ENCODE data around the gene PHYHD1. TPM values are rescaled to one million over a fixed set of nuclear protein-coding genes. Genes with fewer than 3 reads are reported as not detected.

PHYHD1 gene
- total RNA-seq (2014; rRNA removed; shearing (Covaris generic)): not detected in 2 replicates
- polyA plus RNA-seq (2014; cell fraction: nucleus; rRNA removed): not detected in 2 replicates

DNA sequence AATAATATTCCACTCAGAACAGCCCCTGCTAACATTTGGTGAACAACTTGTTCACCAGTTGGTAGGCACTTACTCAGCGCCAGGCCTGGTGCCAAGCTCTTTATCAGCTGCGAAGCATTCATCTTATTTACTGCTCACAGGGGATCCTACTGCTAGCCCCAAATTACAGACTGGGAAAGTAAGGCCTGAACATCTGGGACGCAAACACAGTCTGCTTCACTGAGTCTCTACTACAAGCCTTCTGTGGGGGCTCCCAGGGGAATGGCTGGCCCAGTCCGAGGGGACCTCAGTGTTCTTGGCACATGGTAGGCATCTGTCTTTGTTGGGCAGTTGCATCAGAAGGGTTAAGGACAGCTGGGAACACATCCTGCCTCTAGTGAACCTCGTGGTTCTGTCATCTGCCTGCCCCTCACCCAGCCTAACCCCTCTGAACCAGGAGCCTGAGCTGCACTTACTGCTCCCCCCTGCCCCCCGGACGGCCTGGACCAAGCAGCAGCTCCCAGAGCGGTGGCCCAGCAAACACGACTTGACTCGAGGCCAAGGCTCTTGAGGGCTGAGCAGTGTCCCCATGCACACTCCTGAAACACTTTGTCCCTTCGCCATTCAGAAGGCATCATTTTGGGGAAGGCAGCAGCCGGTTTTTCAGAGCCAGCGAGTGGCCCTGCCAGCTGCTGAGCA, at the start of gene PHYHD1:
Gene PHYHD1, plus strand, starts transcription at position 602 of the 678 bp plus-strand sequence. CDS start 1,342 bp downstream, outside the sequence.
- no peak for DNase-seq (ENCODE audit: extremely low read depth, low read depth)

DNA sequence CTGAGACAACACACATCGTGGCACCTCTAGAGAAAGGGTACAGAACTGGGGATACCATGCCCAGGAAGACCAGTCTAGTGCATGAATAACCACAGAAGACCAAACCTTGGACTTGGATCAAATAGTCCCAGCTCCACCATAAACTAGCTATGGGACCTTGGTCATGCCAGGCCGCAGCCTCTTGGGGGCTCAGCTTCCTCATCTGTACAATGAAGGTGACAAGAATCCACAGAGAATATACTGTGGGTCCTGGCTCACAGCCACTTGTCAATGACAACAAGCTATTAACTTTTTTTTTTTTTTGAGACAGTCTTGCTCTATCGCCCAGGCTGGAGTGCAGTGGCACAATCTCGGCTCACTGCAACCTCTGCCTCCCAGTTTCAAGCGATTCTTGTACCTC, 42.9 kb upstream of the PHYHD1 start:
- no peak for DNase-seq (ENCODE audit: extremely low read depth, low read depth)

DNA sequence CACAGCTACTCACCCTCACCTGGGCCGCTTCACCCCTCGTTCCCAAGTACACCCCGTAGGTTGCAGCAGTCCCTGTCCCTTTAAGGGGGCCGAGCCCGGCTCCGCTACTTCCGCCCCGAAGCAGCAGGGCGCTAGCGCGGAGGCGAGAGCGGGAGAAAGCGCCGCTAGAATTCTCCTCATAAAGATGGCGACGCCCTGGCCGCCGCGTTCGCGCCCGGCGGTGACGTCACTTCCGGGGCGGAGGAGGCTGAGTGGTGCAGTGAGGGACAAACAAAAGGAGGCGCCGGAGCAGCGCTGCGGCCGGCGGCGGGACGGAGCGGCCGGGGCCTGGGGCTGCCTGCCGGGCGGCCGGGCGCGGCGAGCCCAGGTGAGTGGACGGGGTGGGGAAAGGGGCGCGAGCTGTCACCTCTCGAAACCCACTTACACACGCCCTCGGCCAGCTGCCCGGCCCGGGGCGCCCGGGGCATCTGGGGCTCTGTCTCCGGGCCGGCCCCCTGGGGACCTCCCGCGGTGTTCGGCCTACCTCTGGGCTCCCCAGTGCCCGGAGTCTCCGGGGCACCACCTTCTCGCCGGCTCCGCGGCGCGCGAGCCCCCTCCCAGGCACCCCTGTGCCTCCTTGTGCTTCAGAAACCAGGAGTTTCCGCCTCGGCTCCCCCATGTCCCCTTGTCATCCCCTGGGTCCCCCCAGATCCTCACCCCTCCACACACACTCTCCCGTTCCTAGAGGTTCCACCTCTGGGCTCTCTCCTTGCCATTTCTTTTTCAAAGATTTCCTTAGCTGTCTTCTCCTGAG, 38.7 kb upstream of the PHYHD1 start, which contains the start of the genes KYAT1 and LRRC8A:
Gene KYAT1, minus strand, starts transcription at position 67 of the 793 bp plus-strand sequence. CDS start 36,545 bp downstream, outside the sequence.
Gene LRRC8A, plus strand, starts transcription at position 250 of the 793 bp plus-strand sequence. CDS start 25,032 bp downstream, outside the sequence.
- peak; percentile 94 for DNase-seq (ENCODE audit: extremely low read depth, low read depth)

DNA sequence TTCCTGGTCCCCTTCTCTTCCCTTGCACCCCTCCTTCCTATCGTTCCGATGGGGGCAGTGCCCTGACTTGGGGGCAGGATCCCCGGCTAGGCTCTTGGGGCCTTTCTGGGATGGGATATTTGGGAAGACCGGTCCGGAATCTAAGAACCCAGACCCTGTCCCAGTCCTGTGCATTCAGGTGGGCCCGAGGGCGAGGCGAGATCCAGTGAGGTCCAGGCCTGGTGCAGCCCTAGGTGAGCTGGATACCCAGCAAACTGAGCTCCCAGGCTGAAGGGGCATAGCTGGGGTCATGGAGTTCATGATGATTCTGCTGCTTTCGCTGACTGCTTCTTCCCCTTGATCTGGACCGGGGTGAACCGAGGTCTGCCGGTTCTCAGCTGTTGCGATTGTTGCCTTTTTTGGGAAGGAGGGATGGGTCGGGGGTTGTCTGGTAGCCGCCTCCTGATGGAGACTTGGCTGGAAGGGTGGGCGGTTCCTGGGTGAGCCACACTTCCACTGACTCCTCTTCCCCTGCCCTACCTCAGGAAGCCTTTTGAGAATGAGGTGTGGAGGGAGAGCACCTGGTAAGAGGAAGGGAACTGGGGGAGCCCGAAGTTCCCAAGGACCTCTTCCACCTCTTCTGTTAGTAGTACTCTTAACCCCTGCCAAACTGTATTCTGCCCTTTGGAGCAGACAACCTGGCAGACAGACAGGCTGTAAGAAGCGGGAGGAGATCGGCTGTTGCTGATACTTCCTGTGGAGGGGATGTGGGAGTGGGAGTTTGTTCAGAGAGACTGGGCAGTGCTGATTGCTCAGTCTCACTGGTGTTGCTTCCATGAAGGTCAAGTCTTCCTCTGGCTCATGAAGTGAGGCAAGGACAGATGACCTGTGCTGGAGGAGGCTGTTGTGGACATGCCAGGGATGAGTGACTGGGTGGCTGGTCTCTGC, 37.8 kb upstream of the PHYHD1 start:
- no peak for DNase-seq (ENCODE audit: extremely low read depth, low read depth)

DNA sequence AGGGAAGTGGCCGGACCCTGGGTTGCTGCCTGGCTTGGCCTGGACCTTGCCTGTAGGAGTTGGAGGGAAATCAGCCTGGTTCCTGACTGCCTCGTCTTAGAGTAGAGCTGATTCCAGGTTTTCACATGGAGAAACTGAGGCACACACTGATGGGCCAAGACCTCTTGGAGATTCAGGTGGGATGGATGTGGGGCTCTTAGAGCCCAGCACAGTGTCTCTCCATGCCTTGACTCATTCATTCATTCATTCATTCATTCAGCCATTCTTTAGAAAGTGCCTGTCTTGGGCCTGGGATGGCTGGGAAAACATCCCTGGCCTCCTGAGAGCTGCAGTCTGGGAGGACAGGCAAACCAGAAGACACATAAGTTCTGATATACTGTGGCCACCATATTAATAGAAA, 36.6 kb upstream of the PHYHD1 start:
- no peak for DNase-seq (ENCODE audit: extremely low read depth, low read depth)

DNA sequence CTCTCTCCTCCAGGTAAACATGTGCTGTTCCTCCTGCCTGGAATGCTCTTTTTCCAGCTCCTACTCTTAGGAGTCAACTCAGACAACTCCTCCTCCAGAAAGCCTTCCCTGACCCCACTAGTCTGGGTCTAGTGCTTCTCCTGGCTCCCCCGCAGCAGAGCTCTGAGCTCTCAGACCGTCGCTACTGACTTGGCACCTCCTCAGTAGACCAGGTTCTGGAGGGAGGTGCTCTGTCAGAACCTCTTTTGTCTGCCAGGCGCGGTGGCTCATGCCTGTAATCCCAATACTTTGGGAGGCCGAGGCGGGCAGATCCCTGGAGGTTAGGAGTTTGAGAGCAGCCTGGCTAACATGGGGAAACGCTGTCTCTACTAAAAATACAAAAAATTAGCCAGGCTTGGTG, 35.4 kb upstream of the PHYHD1 start:
- no peak for DNase-seq (ENCODE audit: extremely low read depth, low read depth)

DNA sequence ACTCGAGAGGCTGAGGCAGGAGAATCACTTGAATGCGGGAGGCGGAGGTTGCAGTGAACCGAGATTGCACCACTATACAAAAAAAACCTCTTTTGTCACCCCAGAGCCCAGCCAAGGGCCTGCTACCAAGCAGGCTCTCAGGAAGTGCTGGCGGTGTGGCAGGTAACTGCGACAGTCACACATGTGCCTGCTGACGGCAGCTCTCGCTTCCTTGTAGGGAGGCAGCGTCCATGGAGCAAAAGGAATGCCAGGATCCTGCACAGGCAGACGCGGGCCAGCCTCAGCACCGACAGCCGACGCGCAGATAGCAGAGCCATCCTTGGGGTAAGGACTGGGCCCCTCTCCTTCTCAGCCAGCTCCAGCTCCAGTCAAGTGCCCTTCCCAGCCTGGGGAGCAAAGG, 35.0 kb upstream of the PHYHD1 start:
- no peak for DNase-seq (ENCODE audit: extremely low read depth, low read depth)

DNA sequence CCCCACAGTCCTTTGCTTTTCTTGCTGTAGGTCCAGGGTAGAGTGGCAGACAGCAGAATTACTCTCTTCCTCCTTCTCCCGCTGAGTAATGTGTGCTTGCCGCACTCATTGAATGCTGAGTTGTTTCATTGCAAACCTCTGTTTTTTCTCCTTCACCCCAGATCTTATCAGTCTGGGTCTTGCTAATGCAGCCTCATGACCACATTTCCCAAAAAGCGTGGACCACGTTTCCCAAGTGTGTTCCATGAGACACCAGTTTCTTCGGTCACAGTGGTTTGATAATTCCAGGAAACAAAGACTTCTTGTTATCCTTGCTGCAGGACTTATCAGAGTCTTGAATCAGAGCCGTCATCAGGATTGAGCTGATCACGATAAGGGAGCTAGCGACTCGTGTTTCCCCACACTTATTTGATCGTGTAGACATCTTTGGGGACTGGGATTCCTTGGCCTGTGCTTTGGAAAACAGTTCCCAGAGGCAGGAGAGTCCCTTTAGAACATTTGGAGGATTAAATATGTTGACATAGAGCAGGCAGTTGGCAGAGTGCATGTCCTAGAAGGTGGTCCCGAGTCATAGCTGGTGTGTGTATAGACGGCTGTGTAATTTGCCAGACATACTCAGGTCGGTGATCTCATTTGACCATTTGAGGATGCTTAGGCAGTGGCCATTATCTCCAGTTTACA, 34.4 kb upstream of the PHYHD1 start:
- DNase-seq (ENCODE audit: extremely low read depth, low read depth): no peak

DNA sequence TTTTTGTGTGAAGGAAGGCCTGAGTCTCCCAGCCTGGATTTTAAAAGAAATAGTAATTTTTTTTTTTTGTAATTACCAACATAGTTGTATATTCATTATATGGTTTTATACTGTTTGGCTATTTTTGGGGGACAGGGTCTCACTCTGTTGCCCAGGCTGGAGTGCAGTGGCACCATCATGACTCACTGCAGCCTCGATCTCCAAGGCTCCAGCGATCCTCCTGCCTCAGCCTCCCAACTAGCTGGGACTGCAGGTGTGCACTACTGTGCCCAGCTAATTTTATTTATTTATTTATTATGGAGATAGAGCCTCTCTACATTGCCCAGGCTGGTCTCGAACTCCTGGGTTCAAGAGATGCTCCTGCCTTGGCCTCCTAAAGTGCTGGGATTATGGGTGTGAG, 33.7 kb upstream of the PHYHD1 start:
- no peak for DNase-seq (ENCODE audit: extremely low read depth, low read depth)

DNA sequence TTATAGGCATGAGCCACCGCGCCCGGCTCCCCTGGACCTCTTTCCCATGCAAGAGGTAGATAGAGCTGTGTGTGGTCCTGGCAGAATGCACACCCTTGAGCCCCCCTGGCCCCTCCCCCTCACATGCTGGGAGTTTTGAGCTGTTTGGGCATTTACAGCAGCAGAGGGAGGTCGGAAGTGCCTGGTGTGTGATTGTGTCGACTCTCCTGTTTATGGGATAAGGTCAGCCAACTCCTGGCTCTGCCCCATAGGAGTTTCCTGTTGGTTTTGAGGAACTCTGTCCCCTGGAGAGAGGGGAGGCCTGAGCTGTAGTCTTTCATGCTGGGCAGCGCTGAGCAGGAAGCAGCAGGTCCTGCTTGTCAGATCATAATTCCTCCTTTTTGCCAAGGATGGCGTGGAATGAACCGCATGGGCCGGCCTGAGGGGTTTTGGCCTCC, 32.9 kb upstream of the PHYHD1 start:
- DNase-seq (ENCODE audit: extremely low read depth, low read depth): no peak

DNA sequence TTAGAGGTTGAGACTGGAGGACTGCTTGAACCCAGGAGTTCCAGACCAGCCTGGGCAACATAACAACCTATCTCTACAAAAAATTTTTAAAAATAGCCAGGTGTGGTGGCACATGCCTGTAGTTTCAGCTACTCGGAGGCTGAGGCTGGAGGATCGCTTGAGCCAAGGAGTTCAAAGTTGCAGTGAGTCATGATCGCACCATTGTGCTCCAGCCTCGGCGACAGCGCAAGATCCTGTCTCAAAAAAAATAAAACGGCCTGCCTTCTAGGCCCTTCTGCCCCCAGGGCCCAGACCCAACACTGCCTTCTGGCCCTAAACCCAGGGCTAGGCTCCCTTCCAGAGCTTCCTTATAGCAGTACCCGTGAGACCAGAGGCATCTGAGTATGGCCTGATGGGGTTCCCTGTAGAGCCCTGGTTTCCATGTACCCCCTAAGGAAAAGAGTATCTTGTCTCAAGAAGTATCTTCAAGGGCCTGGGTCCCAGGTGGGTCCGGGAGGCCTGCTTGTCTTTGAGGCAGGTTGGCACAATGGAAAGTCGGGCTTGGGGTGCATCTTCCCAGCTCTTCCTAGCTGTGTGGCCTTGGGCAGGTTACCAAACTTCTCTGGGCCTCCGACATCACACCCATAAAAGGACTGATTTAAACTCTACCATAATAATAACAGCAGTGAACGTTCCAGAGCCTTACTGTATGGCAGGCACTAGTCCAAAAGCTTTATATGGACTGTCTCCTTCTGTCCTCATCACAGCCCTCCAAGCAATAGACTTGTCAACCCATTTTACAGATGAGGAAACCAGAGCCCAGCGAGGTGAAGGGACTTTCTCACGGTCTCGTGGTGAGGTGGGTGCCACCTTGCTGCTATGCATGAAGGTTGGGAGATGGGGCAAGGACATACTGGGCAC, 29.2 kb upstream of the PHYHD1 start:
- DNase-seq (ENCODE audit: extremely low read depth, low read depth): no peak

DNA sequence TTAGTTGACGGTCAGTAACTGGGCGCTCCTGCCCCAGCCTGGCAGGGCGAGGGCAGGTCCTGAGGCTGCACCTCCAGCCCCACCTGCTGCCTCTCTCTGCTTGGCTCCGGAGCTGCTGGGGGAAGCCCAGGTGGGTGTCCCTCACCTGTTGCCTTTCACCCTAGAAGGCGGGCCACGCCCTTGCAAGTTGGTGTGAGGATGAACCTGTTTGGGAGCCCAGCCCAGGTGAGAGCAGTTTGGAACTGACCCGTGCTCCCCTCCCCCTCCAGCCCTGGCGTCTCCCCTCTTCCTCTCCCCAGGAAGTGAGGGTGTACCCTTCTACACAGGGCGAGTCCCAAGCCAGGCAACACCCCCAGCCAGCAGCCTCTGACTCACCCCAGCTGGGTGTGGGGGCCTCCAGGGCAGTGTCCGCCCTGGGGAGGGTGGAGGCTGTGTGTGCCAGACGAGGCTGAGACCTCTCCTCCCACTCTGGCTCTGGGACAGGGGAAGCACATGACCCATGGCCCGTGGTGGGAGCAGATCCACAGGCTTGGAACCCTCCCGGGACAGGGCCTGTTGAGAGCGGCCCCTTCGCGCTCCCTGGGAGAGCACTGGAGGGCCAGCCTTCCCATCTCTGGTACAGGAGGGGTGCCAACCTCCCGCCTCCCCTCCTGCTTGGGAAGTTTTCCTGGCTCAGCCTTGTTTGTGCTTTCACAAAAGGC, 28.4 kb upstream of the PHYHD1 start:
- peak; percentile 34 for DNase-seq (ENCODE audit: extremely low read depth, low read depth)

DNA sequence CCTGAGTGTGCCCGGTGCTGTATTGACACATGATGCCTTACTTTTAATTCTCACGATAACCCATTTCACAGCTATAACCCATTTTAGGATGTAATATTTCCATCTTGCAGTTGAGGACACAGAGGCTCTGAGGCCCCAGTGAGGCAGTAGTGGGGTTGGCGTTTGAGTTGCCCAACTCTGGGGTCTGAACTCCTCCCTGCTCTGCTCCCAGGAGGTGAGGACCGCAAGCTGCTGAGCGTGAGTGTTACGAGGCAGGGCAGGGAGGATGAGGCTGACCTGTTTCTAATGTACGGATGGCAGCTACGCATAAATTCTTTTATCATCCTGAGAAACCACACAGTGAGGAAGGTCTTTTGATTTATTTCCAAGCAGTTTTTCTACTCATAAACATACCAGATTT, 27.4 kb upstream of the PHYHD1 start:
- no peak for DNase-seq (ENCODE audit: extremely low read depth, low read depth)

DNA sequence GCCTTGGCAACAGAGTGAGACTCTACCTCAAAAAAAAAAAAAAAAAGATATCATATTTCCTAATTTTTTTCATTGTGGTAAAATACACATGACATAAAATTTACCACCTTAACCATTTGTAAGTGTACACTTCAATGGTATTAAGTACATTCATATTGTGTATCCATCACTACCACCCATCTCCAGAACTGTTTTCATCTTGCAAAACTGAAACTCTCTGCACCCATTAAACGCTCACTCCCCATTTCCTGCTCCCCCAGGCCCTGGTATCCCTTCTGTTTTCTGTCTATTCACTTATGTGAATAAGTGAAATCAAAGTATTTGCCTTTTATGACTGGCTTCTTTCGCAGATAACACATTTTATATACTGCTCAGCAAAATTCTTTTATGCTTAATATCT, 26.0 kb upstream of the PHYHD1 start:
- DNase-seq (ENCODE audit: extremely low read depth, low read depth): no peak

DNA sequence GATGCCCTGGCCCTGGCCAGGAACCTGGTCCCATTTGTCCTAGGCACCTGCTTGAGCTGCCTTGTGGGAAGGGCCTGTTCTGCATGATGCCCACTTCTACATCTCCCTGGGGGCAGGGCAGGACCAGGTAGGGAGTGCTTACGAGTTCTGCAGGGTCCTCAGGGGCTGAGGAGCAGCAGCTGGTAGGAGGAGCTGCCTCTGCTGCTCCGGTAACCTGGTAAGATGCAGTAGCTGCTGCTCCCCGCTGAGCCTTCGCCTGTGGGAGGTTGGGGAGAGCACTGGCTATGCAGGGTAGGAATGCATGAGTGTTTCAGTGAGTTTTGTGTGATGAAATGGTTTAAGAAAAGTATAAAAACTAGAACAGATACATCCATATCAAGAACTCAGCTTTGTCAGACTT, 25.2 kb upstream of the PHYHD1 start:
- DNase-seq (ENCODE audit: extremely low read depth, low read depth): no peak

DNA sequence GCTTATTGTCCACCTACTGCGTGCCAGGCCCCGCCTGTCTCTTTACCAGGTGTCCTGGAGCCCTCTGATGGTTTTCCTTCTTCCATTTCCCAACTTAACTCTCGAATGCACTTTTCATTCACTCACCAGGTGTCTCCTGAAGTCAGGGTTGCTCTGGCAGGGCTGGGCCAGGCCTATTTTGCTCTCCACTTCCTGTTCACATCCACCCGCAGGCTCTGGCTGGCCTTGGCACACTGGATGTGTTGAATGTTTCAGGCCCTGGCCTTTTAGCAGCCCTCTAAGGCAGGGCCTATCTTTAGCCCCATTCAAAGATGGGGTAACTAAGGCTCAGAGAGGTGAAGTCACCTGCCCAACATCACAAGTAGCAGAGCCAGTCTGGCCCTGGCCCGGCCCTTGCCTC, 22.4 kb upstream of the PHYHD1 start:
- DNase-seq (ENCODE audit: extremely low read depth, low read depth): no peak

DNA sequence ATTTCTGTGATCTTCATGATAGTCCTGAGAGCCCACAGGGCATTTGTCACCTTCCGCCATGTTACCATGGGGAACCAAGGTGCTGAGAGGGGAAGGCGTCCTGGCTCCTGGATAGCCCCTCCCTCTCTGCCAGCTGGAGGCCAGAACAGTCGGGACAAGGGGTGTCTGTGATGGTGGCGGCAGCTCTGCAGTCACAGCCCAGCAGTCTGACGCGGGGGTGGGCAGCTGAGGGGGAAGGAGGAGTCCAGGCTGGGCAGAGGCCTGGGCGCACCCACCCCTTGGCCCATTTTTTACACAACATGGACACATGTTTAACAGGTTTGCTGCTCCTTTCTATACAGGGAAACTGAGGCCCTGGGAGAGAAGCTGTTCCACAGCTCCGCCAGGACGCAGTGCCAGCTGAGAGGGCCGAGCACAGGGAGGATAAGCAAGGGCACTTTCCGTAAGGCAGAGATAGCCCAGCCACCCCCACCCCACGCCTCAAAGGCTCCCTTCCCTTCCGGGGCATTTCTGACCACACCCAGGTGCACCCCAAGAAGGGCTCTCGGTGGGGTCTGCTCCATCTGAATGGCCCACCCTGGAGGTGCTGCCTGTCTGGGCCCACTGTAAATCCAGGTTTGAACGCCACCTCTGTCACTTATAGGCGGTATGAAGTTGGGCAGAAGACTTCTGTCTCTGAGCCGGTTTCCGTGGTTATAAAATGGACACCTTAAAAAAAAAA, 21.8 kb upstream of the PHYHD1 start:
- no peak for DNase-seq (ENCODE audit: extremely low read depth, low read depth)
